Osteoblast (primary cell): ENCODE data around the gene COBLL1. TPM values are rescaled to one million over a fixed set of nuclear protein-coding genes. Genes with fewer than 3 reads are reported as not detected.
A peak's percentile ranks its signal among the peaks of the same experiment; 100 is the strongest.

Experiments used
- DNase-seq: peaks from one replicate; pipeline ENCODE4 v3.0.0; 2011; ENCODE audit warnings: low spot score, mixed read lengths; ENCODE audit not compliant: insufficient read length; ENCODE audit errors: missing footprints
- H2AFZ ChIP-seq: 2 replicates; pipeline ENCODE4 v1.6.0; 2011; ENCODE audit warnings: mild to moderate bottlenecking, low read length
- H3K27ac ChIP-seq: 2 replicates; pipeline ENCODE4 v1.5.1; 2011; ENCODE audit warnings: mild to moderate bottlenecking, low read depth, low read length, moderate library complexity
- H3K27me3 ChIP-seq: 2 replicates; pipeline ENCODE4 v1.6.0; 2012; ENCODE audit warnings: mild to moderate bottlenecking, control low read depth, inconsistent platforms, low read length, moderate library complexity; ENCODE audit not compliant: insufficient read depth
- H3K36me3 ChIP-seq: 2 replicates; pipeline ENCODE4 v1.5.1; 2011; ENCODE audit warnings: mild to moderate bottlenecking, low read length, control low read depth, moderate library complexity; ENCODE audit not compliant: insufficient read depth
- H3K4me1 ChIP-seq: 2 replicates; pipeline ENCODE4 v1.5.1; 2011; ENCODE audit warnings: mild to moderate bottlenecking, low read length, control low read depth, moderate library complexity; ENCODE audit not compliant: insufficient read depth
- H3K4me2 ChIP-seq: 2 replicates; pipeline ENCODE4 v1.6.0; 2011; ENCODE audit warnings: mild to moderate bottlenecking, low read length; ENCODE audit not compliant: insufficient read depth
- H3K4me3 ChIP-seq: fragments of 200-600 bp; sonication (generic); 3 replicates; pipeline ENCODE4 v1.5.1; 2012; ENCODE audit warnings: mild to moderate bottlenecking, low read length, inconsistent platforms; ENCODE audit not compliant: insufficient read depth
- H3K79me2 ChIP-seq: 2 replicates; pipeline ENCODE4 v1.6.0; 2012; ENCODE audit warnings: mild to moderate bottlenecking, low read length, control low read depth, inconsistent platforms; ENCODE audit not compliant: insufficient read depth
- H3K9me3 ChIP-seq: 2 replicates; pipeline ENCODE4 v1.5.1; 2011; ENCODE audit warnings: low read depth, low read length, control low read depth
- H4K20me1 ChIP-seq: 2 replicates; pipeline ENCODE4 v1.6.0; 2012; ENCODE audit warnings: mild to moderate bottlenecking, low read length, control low read depth; ENCODE audit not compliant: insufficient read depth
- CTCF ChIP-seq: IDR thresholded peaks from 2 replicates; pipeline ENCODE4 v1.5.1; 2011; ENCODE audit warnings: mild to moderate bottlenecking, low read depth, low read length, moderate library complexity; ENCODE audit errors: extremely low read depth
- total RNA-seq: library from RNA; depleted of rRNA; stranded (reverse); fragments of >200 nt; gene quantifications from 2 replicates; pipeline ENCODE4 v1.2.3, GENCODE V29; 2012

Gene COBLL1
- total RNA-seq, 1 donor = 10.9 TPM

GRCh38 chr2:164757934-164758695, 83.5 kb downstream of the COBLL1 start:
- Histone ChIP-seq H4K20me1 (no peaks in the 10 kb centered on the region), H3K4me3 (no peak overlapping the region), H2AFZ (no peak overlapping the region), H3K27ac (no peak overlapping the region), H3K4me1 (no peaks in the 10 kb centered on the region), H3K36me3 (no peaks in the 10 kb centered on the region), H3K27me3 (no peaks in the 10 kb centered on the region), H3K4me2 (no peak overlapping the region), H3K79me2 (no peaks in the 10 kb centered on the region), H3K9me3 (no peaks in the 10 kb centered on the region)
- TF ChIP-seq CTCF = no peak
- DNase-seq = peak; percentile 58

- Histone ChIP-seq H3K9me3 (no peaks in the 10 kb centered on the region), H3K36me3 (no peaks in the 10 kb centered on the region), H3K79me2 (no peaks in the 10 kb centered on the region), H3K4me1 (no peaks in the 10 kb centered on the region), H4K20me1 (no peaks in the 10 kb centered on the region), H2AFZ (no peak overlapping the region), H3K4me3 (no peak overlapping the region), H3K27ac (no peak overlapping the region), H3K4me2 (no peak overlapping the region), H3K27me3 (no peaks in the 10 kb centered on the region)
- TF ChIP-seq CTCF = no peak
- DNase-seq = no peak
Measured at GRCh38 chr2:164756773-164757172, 84.8 kb downstream of the COBLL1 start.

GRCh38 chr2:164755952-164756351, 85.7 kb downstream of the COBLL1 start:
- no peak for DNase-seq
- H3K4me2 ChIP-seq = no peak overlapping the region

More at GRCh38 chr2:164755952-164756351, 85.7 kb downstream of the COBLL1 start:
- H3K4me1 ChIP-seq = no peaks in the 10 kb centered on the region
- no peaks in the 10 kb centered on the region for H3K79me2 ChIP-seq
- no peaks in the 10 kb centered on the region for H3K9me3 ChIP-seq
- no peak for TF ChIP-seq CTCF
- H3K27me3 ChIP-seq = no peaks in the 10 kb centered on the region
- no peak overlapping the region for H3K4me3 ChIP-seq
- H3K27ac ChIP-seq = no peak overlapping the region
- H4K20me1 ChIP-seq = no peaks in the 10 kb centered on the region
- H2AFZ ChIP-seq = no peak overlapping the region
- H3K36me3 ChIP-seq = no peaks in the 10 kb centered on the region
